Stimulated activated CD8-positive, alpha-beta memory T cell treated with anti-CD3 and anti-CD28 coated beads, Interleukin-7, amount 100 ng/mL, for 48 hours (primary cell): Measurements from ENCODE around the gene PPP2R5E.
A peak's percentile ranks its signal among the peaks of the same experiment; 100 is the strongest.
"Not testable (repeated sequence)": the region's sequence is repeated elsewhere in the genome, so short reads cannot be mapped to it uniquely, and the experiment has no call there.

ENCODE experiments used
- DNase-seq, 2 donors: peaks; one replicate each; pipeline ENCODE4 v3.0.0-alpha.2; 2020; ENCODE audit warnings: low read depth in 1 of 2; ENCODE audit errors: extremely low read depth in 1 of 2

Gene PPP2R5E

GRCh38 chr14:63523735-63524426 lies 19.3 kb downstream of the PPP2R5E start:
- no peak for DNase-seq

DNA sequence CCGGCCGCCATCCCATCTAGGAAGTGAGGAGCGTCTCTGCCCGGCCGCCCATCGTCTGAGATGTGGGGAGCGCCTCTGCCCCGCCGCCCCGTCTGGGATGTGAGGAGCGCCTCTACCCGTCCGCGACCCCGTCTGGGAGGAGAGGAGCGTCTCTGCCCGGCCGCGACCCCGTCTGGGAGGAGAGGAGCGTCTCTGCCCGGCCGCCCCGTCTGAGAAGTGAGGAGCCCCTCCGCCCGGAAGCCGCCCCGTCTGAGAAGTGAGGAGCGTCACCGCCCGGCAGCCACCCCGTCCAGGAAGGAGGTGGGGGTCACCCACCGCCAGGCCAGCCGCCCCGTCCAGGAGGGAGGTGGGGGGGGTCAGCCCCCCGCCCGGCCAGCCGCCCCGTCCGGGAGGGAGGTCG lies 20.7 kb downstream of the PPP2R5E start:
- not testable (repeated sequence) for DNase-seq

DNA sequence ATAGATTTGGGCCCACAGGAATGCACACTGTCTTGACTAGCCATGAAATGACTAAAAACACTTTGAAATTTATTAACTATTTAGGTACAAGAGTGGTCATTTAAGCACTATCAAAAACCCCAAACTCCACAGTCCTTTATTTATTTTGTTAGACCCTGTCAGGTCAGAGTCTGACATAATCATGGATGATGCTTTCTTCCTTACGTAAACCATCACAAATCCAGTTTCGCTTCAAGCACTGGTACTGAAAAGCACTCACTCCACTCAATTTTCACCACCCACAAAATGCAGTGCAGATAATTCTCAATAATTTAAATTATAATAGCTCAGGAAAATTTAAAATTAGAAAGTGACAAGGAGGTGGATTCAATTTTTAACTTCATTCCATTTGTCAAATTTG lies 25.8 kb downstream of the PPP2R5E start:
- no peak for DNase-seq

DNA sequence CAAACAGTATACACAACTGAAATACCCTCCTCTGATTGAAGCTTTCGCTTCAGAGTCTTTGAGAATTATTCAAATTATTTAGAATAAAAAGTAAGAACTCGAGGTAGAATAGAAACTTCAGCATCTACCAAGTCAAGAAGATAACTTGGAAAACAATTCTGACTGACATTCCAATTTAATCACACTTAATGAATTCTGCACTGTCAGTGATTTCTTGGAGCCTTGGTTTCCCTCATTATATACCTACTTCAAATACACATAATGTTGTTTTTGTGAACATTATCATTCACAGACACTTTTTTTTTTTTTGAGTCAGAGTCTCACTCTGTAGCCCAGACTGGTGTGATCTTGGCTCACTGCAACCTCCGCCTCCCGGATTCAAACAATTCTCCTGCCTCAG lies 27.9 kb downstream of the PPP2R5E start:
- DNase-seq = no peak

DNA sequence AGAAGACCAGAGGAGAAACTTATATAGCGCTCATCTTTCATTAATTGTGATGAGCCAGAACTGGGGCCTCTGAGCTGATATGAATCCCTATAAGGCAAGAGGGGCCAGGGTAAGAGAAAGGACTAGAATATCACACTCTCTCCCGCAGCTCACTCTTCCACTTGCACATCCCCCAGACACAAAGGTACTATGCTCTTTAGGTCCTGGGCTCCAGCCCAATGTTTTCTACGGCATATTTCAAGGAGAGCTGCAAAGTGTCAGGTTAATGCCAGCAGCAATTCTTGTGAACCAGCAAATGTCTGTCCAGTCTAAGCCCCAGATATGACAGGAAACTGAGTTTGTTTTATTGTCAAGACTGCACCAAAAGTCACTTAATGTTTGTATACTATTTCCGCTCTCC lies 29.4 kb downstream of the PPP2R5E start:
- DNase-seq = no peak

DNA sequence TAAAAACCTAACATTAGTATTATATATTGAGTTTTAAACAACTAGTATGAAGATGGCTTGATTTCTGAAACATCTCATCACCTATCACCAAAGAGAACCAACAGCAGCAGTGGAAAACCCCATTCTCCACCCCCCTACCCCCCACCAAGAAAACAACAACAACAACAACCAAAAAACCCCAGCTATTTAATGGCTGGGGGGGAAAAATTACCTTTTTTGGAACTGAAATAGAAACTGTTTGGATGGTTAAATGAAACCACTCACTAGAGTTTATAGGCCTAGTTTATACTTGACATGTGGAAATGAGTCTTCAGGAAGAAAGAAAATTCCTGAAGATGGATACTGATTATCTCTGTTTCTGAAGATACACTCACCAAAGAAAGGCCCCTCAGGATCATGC lies 30.3 kb downstream of the PPP2R5E start:
- DNase-seq = no peak

DNA sequence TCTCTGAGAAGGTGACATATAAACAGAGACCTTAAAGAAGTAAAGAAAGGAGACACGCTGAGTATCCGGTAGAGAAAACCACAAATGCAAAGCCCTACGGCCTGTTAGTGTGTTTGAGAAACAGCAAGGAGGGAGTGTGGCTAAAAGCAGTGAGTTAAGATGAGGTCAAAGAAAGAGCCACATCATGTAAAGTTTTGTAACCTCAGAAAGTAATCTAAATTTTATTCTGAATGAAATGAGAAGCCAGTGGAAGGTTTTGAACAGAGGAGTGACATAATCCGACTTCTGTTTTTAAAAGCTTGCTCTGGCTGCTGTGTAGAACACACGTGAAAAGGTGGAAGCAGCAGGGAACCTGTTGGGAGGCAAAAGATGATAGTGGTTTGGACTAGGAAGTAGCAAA lies 32.6 kb downstream of the PPP2R5E start:
- DNase-seq = no peak

DNA sequence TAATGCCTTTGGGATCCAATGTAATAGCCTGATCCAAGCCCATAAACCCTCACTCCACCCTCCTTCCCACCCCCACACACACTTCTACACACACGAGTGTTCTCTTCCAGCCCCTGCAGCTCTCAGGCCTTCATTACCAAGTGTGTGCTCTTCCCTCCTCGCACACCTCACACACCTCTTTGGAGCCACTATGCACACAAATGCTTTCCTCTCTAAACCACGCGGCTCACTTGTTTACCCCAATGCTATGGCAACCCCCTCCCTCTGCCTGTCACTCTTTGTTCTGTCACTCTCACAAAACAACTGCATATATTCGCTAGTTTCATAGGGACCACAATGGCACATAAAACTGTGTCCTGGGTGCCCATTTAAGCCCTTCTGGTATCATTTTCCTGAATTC lies 35.1 kb downstream of the PPP2R5E start:
- no peak for DNase-seq

GRCh38 chr14:63504648-63505047 lies 38.5 kb downstream of the PPP2R5E start:
- no peak for DNase-seq

- DNase-seq = no peak
These were observed 41.7 kb downstream of the PPP2R5E start for GRCh38 chr14:63501429-63501828.

GRCh38 chr14:63499701-63500250 lies 43.4 kb downstream of the PPP2R5E start:
- DNase-seq = no peak

- no peak for DNase-seq
These were observed 46.3 kb downstream of the PPP2R5E start for GRCh38 chr14:63496837-63497400.

DNA sequence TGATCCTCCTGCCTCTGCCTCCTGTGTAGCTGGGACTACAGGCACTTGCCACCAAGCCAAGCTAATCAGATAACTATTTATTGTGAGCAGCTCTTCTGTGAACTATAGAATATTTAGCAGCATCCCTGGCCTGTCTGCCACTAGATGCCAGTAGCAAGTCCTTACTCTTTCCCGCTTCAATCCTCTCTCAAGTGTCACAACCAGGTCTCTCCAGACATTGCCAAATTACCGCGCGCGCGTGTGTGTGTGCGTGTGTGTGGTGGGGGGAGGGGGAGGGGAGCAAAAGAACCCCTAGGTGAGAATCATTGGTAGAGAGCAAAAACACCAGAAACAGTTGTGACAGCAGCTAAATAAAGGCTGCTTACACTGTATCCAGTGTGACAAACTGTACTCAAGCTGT lies 49.9 kb downstream of the PPP2R5E start:
- DNase-seq = no peak

DNA sequence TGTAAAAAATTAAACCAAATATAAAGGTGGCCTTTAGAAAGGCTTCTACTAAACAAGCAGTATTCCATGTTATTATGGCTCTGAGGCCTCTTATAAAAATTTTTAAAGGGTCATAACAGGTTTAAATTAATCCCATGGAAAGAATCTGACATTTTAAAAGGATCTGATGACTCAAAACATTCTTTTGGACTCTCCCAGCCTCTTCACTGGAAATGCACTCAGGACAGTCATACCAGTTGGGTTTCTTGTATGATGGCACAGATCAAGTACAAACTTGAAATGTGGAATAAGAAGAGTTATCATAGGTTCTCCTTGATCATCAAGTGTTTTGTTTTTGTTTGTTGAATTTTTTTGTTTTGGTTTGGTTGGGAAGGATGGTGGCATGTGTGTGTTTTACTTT lies 50.8 kb downstream of the PPP2R5E start:
- no peak for DNase-seq

GRCh38 chr14:63487724-63488123 lies 55.5 kb downstream of the PPP2R5E start:
- DNase-seq = no peak

- DNase-seq = no peak
These were observed 56.4 kb downstream of the PPP2R5E start for GRCh38 chr14:63486738-63487137.

DNA sequence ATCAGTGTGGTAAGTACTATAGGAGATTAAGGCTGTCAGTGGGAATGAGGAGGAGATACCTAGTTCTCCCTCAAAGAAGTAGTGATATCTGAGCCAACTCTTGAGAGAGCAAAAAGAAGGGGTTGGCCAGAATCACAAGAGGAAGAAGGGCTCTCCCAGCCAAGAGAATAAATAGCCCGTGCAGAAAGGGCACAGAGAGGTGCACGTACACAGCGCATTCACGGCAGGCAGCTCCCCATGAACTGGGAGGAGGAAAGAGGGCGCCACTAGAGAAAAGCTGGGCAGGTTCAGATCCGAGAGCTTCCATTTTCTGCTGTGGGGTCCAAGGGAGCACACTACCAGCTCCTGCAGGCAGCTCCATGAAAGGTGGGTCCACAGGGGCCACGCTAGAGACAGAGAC lies 59.9 kb downstream of the PPP2R5E start:
- no peak for DNase-seq

GRCh38 chr14:63480599-63480998 lies 62.6 kb downstream of the PPP2R5E start:
- DNase-seq = no peak

- peak in 1 of 2 donors; percentile 28 for DNase-seq
These were observed 64.7 kb downstream of the PPP2R5E start for GRCh38 chr14:63478437-63478852.

- no peak for DNase-seq
These were observed 65.2 kb downstream of the PPP2R5E start for GRCh38 chr14:63478010-63478409.

GRCh38 chr14:63477556-63477955 lies 65.6 kb downstream of the PPP2R5E start:
- no peak for DNase-seq

DNA sequence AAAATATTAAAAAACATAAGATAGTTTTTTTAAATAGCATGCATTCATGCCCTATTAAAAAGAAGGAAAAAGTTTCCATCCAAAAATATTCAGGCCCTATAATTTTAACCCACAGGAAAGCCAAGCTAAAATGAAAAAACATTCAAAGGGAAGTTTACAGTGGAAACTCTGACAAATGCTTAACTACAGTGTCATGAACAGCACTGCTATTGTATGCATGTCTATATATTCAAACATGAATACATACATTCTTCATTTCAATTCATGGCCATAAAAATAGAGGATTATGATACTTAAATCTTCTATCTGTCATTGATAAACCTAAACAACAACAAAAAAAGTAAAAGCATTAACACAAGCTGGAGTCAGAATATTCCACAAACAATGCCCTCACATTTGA lies 67.4 kb downstream of the PPP2R5E start:
- DNase-seq = no peak

GRCh38 chr14:63474844-63475243 lies 68.3 kb downstream of the PPP2R5E start:
- no peak for DNase-seq
